HG03439 (cell line): ENCODE measurements around the gene NTSR2.
"Not testable (repeated sequence)": the region's sequence is repeated elsewhere in the genome, so short reads cannot be mapped to it uniquely, and the experiment has no call there.

Experiments used
- ATAC-seq: cut with Tn5 transposase; IDR thresholded peaks from one replicate; pipeline ENCODE4 v1.9.1; 2021; ENCODE audit warnings: mild to moderate bottlenecking, moderate library complexity; ENCODE audit not compliant: unreplicated experiment

The NTSR2 gene

GRCh38 chr2:11679486-11680181 lies 9.6 kb upstream of the NTSR2 start:
- no peak for ATAC-seq

- ATAC-seq, result no peak
These were observed 9.0 kb upstream of the NTSR2 start for GRCh38 chr2:11679016-11679415.

- no peak for ATAC-seq
These were observed 8.4 kb upstream of the NTSR2 start for GRCh38 chr2:11678306-11678960.

GRCh38 chr2:11677136-11678055 lies 7.4 kb upstream of the NTSR2 start:
- no peak for ATAC-seq

GRCh38 chr2:11676640-11677039 lies 6.6 kb upstream of the NTSR2 start:
- no peak for ATAC-seq

GRCh38 chr2:11675423-11676112 lies 5.6 kb upstream of the NTSR2 start:
- ATAC-seq, result no peak

GRCh38 chr2:11674983-11675382 lies 5.0 kb upstream of the NTSR2 start:
- ATAC-seq, result no peak

GRCh38 chr2:11672407-11672806 lies 2.4 kb upstream of the NTSR2 start:
- ATAC-seq, result no peak

- no peak for ATAC-seq
These were observed 1.9 kb downstream of the NTSR2 start for GRCh38 chr2:11667866-11668637.

GRCh38 chr2:11667194-11667593 lies 2.8 kb downstream of the NTSR2 start:
- no peak for ATAC-seq

GRCh38 chr2:11665510-11666362 lies 4.3 kb downstream of the NTSR2 start:
- ATAC-seq, result no peak

- ATAC-seq, result no peak
These were observed 5.0 kb downstream of the NTSR2 start for GRCh38 chr2:11665028-11665427.

GRCh38 chr2:11663427-11663826 lies 6.6 kb downstream of the NTSR2 start:
- no peak for ATAC-seq

GRCh38 chr2:11662882-11663281 lies 7.1 kb downstream of the NTSR2 start:
- no peak for ATAC-seq

GRCh38 chr2:11661891-11662435 lies 8.0 kb downstream of the NTSR2 start:
- no peak for ATAC-seq

- not testable (repeated sequence) for ATAC-seq
These were observed 9.6 kb downstream of the NTSR2 start for GRCh38 chr2:11660396-11660795.

- no peak for ATAC-seq
These were observed 10.1 kb downstream of the NTSR2 start for GRCh38 chr2:11659851-11660250.

- no peak for ATAC-seq
These were observed 10.9 kb downstream of the NTSR2 start for GRCh38 chr2:11659115-11659475.
